Endothelial cell of umbilical vein (primary cell): ENCODE measurements around the gene KY. TPM values are rescaled to one million over a fixed set of nuclear protein-coding genes. Genes with fewer than 3 reads are reported as not detected.

Experiments
- BruUV-seq: library from RNA; stranded (reverse); fragments of 400-500 nt; replicated peaks from 2 replicates; lab custom pipeline; 2021; lab: Mats Ljungman, UMichigan
- CTCF ChIA-PET: fragments of 300-600, 350-600 bp; sonication (Branson Sonifier 250); formaldehyde crosslinking; loops from one replicate; lab custom pipeline; 2021; ENCODE audit warnings: antibody characterized with exemption, inconsistent platforms; lab: Charles Lee
- POLR2A ChIA-PET: fragments of 300-600, 350-600 bp; sonication (Branson Sonifier 250); formaldehyde crosslinking; loops from one replicate; lab custom pipeline; 2021; ENCODE audit warnings: antibody characterized with exemption, inconsistent platforms; lab: Charles Lee
- DNase-seq: peaks from one replicate; pipeline ENCODE4 v3.0.0-alpha.2; 2011; ENCODE audit warnings: low read depth, low spot score
- FAIRE-seq: peaks from 2 replicates; lab custom pipeline; 2011; peaks lifted over from hg19 to GRCh38; lab: Jason Lieb, UNC
- H2AFZ ChIP-seq: 2 replicates; pipeline ENCODE4 v1.6.0; 2012; ENCODE audit warnings: low read depth, low read length, control low read depth, inconsistent platforms
- H3K27ac ChIP-seq: 2 replicates; pipeline ENCODE4 v1.5.1; 2011; ENCODE audit warnings: low read depth, mild to moderate bottlenecking, control low read depth, low read length, moderate library complexity; ENCODE audit not compliant: insufficient read depth
- H3K27me3 ChIP-seq, 2 experiments: 2 replicates each; pipeline versions ENCODE4 v1.6.0 to v1.6.1; 2011; ENCODE audit warnings: low read length in 2 of 2, mixed read lengths in 1 of 2; ENCODE audit not compliant: control insufficient read depth in 2 of 2, insufficient read depth in 2 of 2
- H3K36me3 ChIP-seq, 2 experiments: 2 replicates in 1 of 2; 3 replicates in 1 of 2; pipeline ENCODE4 v1.5.1; 2011; ENCODE audit warnings: low read length in 2 of 2, mild to moderate bottlenecking in 1 of 2, moderate library complexity in 1 of 2; ENCODE audit not compliant: control insufficient read depth in 2 of 2, insufficient read depth in 2 of 2; ENCODE audit errors: extremely low read depth in 1 of 2
- H3K4me1 ChIP-seq: 3 replicates; pipeline ENCODE4 v1.5.1; 2011; ENCODE audit warnings: mild to moderate bottlenecking, low read length; ENCODE audit not compliant: control insufficient read depth, insufficient read depth; ENCODE audit errors: extremely low read depth
- H3K4me2 ChIP-seq: 2 replicates; pipeline ENCODE4 v1.6.1; 2011; ENCODE audit warnings: low read length, control low read depth, mixed read lengths; ENCODE audit not compliant: insufficient read depth
- H3K4me3 ChIP-seq, 3 experiments: fragments of 200-600 bp in 1 of 3; sonication (generic), shearing (Covaris generic) in 1 of 3; replicated peaks in 1 of 3; 2 replicates each; pipeline ENCODE4 v1.5.1; 2011 to 2016; ENCODE audit warnings: control low read depth in 3 of 3, low read length in 3 of 3, mild to moderate bottlenecking in 2 of 3, inconsistent platforms in 1 of 3, low read depth in 1 of 3, moderate library complexity in 1 of 3; ENCODE audit not compliant: insufficient read depth in 1 of 3
- H3K79me2 ChIP-seq: 2 replicates; pipeline ENCODE4 v1.6.0; 2012; ENCODE audit warnings: low read length, inconsistent platforms; ENCODE audit not compliant: control insufficient read depth, insufficient read depth
- H3K9ac ChIP-seq: replicated peaks from 2 replicates; pipeline ENCODE3; 2011; ENCODE audit warnings: low read length, control low read depth; ENCODE audit not compliant: insufficient read depth; ENCODE audit errors: extremely low read depth
- H3K9me1 ChIP-seq: replicated peaks from 3 replicates; pipeline ENCODE4 v1.6.0; 2011; ENCODE audit warnings: mild to moderate bottlenecking, low read length; ENCODE audit not compliant: control insufficient read depth, insufficient read depth; ENCODE audit errors: extremely low read depth
- H3K9me3 ChIP-seq: replicated peaks from 2 replicates; pipeline ENCODE4 v1.5.1; 2012; ENCODE audit warnings: low read length, inconsistent platforms; ENCODE audit not compliant: control insufficient read depth, insufficient read depth
- H4K20me1 ChIP-seq: replicated peaks from 2 replicates; pipeline ENCODE3; 2011; ENCODE audit warnings: mild to moderate bottlenecking, low read length; ENCODE audit not compliant: control insufficient read depth, insufficient read depth; ENCODE audit errors: extremely low read depth
- EZH2 ChIP-seq: IDR thresholded peaks from 2 replicates; pipeline ENCODE4 v1.6.1; 2012; ENCODE audit warnings: borderline replicate concordance, low read depth, mild to moderate bottlenecking, moderate library complexity, low read length, inconsistent platforms; ENCODE audit not compliant: severe bottlenecking
- GATA2 ChIP-seq: IDR thresholded peaks from 2 replicates; pipeline ENCODE4 v1.7.0; 2011; ENCODE audit warnings: low read depth, mild to moderate bottlenecking, moderate library complexity, mixed read lengths, low read length; ENCODE audit not compliant: insufficient read length, insufficient read depth
- JUN ChIP-seq: IDR thresholded peaks from 2 replicates; pipeline ENCODE4 v1.6.1; 2011; ENCODE audit warnings: borderline replicate concordance, low read depth; ENCODE audit not compliant: insufficient read length, insufficient read depth
- MYC ChIP-seq: IDR thresholded peaks from one replicate; pipeline ENCODE4 v1.6.1; 2011; ENCODE audit warnings: mild to moderate bottlenecking, low read depth, low read length
- POLR2A ChIP-seq: IDR thresholded peaks from 2 replicates; pipeline ENCODE4 v1.6.1; 2012; ENCODE audit warnings: low read depth, mild to moderate bottlenecking, control low read depth, low read length
- dilution Hi-C: fragments of 300-500 bp; cut with MboI; formaldehyde crosslinking; loops from one replicate; pipeline ENCODE4 v1.15.0; 2019; ENCODE audit warnings: low sequenced_read_pairs; ENCODE audit not compliant: extremely low pct_ligation_motif_present
- intact Hi-C: fragments of 100-400 bp; cut with micrococcal nuclease; formaldehyde crosslinking; loops from one replicate; pipeline ENCODE4 v1.10.0; 2022
- polyA plus RNA-seq, 4 experiments: library from polyadenylated mRNA; depleted of rRNA in 3 of 4; stranded (reverse) in 3 of 4; unstranded in 1 of 4; fragments of >200 nt; gene quantifications; 2 replicates each; pipeline versions ENCODE4 v1.2.1 to v1.2.3, GENCODE V29; 2011 to 2012; ENCODE audit warnings: missing spikeins in 1 of 4
- total RNA-seq: library from RNA; stranded (reverse); gene quantifications from 2 replicates; pipeline ENCODE4 v1.2.3, GENCODE V29; 2021

Gene KY
- total and polyA plus RNA-seq, 2 donors (not counting 3 experiments of a cell fraction or from before 2014, with no cell fraction given): not detected

DNA sequence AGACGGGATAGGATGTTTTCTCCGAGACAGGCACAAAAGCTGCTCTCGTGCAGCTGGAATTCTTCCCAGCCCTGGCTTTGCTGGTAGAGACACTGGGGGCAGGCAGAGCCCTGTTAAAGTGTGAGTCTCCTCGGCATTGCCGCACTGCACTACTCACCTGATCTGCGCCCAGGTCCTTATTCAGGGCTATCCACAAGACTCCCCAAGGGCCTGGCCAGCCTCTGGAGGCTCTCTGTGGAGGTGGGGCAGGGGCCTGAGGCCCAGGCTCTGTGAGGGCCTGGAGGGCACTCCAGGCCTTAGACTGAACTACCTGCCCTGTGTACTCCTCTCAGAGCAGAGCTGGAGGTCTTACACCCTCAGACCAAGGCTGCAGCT, 48.4 kb downstream of the KY start:
- H3K9ac ChIP-seq: no peak overlapping the region
- no peaks in the 10 kb centered on the region for H3K79me2 ChIP-seq
- H3K27ac ChIP-seq: no peak overlapping the region
- ChIA-PET CTCF (interaction anchor here (1.5 to 6.3 kb wide), 6 partner anchors 12 to 1440 kb away, joined by 3 to 102 read pairs (median 36); partner anchors contain the start of gene EPHB1), POLR2A (no interaction called here)
- no peak for DNase-seq
- H2AFZ ChIP-seq: no peak overlapping the region
- no peaks in the 10 kb centered on the region for H4K20me1 ChIP-seq
- no peak for TF ChIP-seq POLR2A
- TF ChIP-seq JUN: no peak
- intact Hi-C loops (no loop called here), dilution Hi-C loops (no loop called here)
- no TSS peak for BruUV-seq
- H3K9me1 ChIP-seq: no peaks in the 10 kb centered on the region
- no peak overlapping the region for H3K4me2 ChIP-seq
- H3K9me3 ChIP-seq: no peaks in the 10 kb centered on the region
- no peak for FAIRE-seq
- no peaks in the 10 kb centered on the region for H3K36me3 ChIP-seq
- no peaks in the 10 kb centered on the region for H3K4me1 ChIP-seq
- peaks cover 2 to 4% of the 10 kb centered on the region in 2 experiments for H3K27me3 ChIP-seq
- no peak overlapping the region for H3K4me3 ChIP-seq

GRCh38 chr3:134601539-134602439, 49.0 kb downstream of the KY start:
- H3K4me1 ChIP-seq: no peaks in the 10 kb centered on the region
- H3K9me1 ChIP-seq: no peaks in the 10 kb centered on the region
- H3K9me3 ChIP-seq: no peaks in the 10 kb centered on the region
- FAIRE-seq: no peak
- H3K79me2 ChIP-seq: no peaks in the 10 kb centered on the region
- POLR2A ChIA-PET: interaction anchor here (0.5 to 0.6 kb wide), 2 partner anchors 45 to 116 kb away, joined by 4 to 5 read pairs; partner anchors contain the start of genes ANAPC13 and CEP63
- no peak overlapping the region for H3K4me3 ChIP-seq
- H3K9ac ChIP-seq: no peak overlapping the region
- no peaks in the 10 kb centered on the region for H4K20me1 ChIP-seq
- dilution Hi-C loops: no loop called here
- BruUV-seq: no TSS peak
- H3K4me2 ChIP-seq: no peak overlapping the region
- H3K27ac ChIP-seq: no peak overlapping the region
- no peak for TF ChIP-seq GATA2
- no peak for TF ChIP-seq EZH2
- TF ChIP-seq MYC: no peak
- DNase-seq: peak; percentile 36
- CTCF ChIA-PET: interaction anchor here (1.0 to 6.3 kb wide), 17 partner anchors 12 to 1442 kb away, joined by 3 to 102 read pairs (median 4); partner anchors contain the start of gene EPHB1
- no peak overlapping the region for H2AFZ ChIP-seq
- H3K36me3 ChIP-seq: no peaks in the 10 kb centered on the region
- intact Hi-C loops: loop anchor here (1.0 kb wide), 5 partner anchors 76 to 1294 kb away; partner anchors contain the start of gene EPHB1
- peaks cover 2 to 4% of the 10 kb centered on the region in 2 experiments for H3K27me3 ChIP-seq
